NCI-H460 (cell line): ENCODE results near the gene MICB. TPM values are rescaled to one million over a fixed set of nuclear protein-coding genes. Genes with fewer than 3 reads are reported as not detected.
"Not testable (repeated sequence)": the region's sequence is repeated elsewhere in the genome, so short reads cannot be mapped to it uniquely, and the experiment has no call there.

ENCODE experiments used
- DNase-seq: peaks from one replicate; pipeline ENCODE4 v3.0.0-alpha.2; 2016; ENCODE audit warnings: low read depth; ENCODE audit errors: extremely low read depth
- total RNA-seq: library from RNA; depleted of rRNA; stranded (reverse); fragments of >200 nt; shearing (Covaris generic); gene quantifications from 2 replicates; pipeline ENCODE4 v1.2.3, GENCODE V29; 2014

MICB gene
- total RNA-seq, 1 experiment from 2014 or later: 6.8 TPM

GRCh38 chr6:31498748-31499147, 803 bp downstream of the MICB start:
- no peak for DNase-seq

GRCh38 chr6:31499648-31500047, 1.7 kb downstream of the MICB start:
- not testable (repeated sequence) for DNase-seq

GRCh38 chr6:31502586-31502985, 4.6 kb downstream of the MICB start:
- DNase-seq: no peak

GRCh38 chr6:31509036-31509435, 11.1 kb downstream of the MICB start:
- not testable (repeated sequence) for DNase-seq

GRCh38 chr6:31510007-31510406, 12.1 kb downstream of the MICB start:
- no peak for DNase-seq

- DNase-seq: no peak
These were observed 15.7 kb downstream of the MICB start for GRCh38 chr6:31513456-31514165.

GRCh38 chr6:31521835-31522234, 23.9 kb downstream of the MICB start:
- no peak for DNase-seq

- DNase-seq: no peak
These were observed 27.6 kb downstream of the MICB start for GRCh38 chr6:31525553-31525931.

- no peak for DNase-seq
These were observed 28.1 kb downstream of the MICB start for GRCh38 chr6:31525932-31526591.

GRCh38 chr6:31528307-31528777, 30.4 kb downstream of the MICB start:
- DNase-seq: no peak

GRCh38 chr6:31528821-31529328, 30.9 kb downstream of the MICB start, which contains the start of gene MCCD1:
Gene MCCD1, plus strand, starts transcription at chr6:31528962. Its CDS starts 53 bp downstream, at chr6:31529015.
- no peak for DNase-seq

- DNase-seq: no peak
These were observed 31.6 kb downstream of the MICB start for GRCh38 chr6:31529329-31530150.

GRCh38 chr6:31530659-31531058, 32.7 kb downstream of the MICB start:
- no peak for DNase-seq

GRCh38 chr6:31531162-31531561, 33.2 kb downstream of the MICB start:
- no peak for DNase-seq

GRCh38 chr6:31531771-31532643, 34.1 kb downstream of the MICB start:
- no peak for DNase-seq

- no peak for DNase-seq
These were observed 34.9 kb downstream of the MICB start for GRCh38 chr6:31532644-31533454.

- no peak for DNase-seq
These were observed 35.5 kb downstream of the MICB start for GRCh38 chr6:31533455-31533841.

- no peak for DNase-seq
These were observed 36.1 kb downstream of the MICB start for GRCh38 chr6:31534011-31534410.

GRCh38 chr6:31534521-31535040, 36.6 kb downstream of the MICB start:
- DNase-seq: no peak
